GM23248 (cell line): ENCODE measurements around the gene TMEM38B. TPM values are rescaled to one million over a fixed set of nuclear protein-coding genes. Genes with fewer than 3 reads are reported as not detected.

Source experiments
- DNase-seq: peaks from one replicate; pipeline ENCODE4 v3.0.0-alpha.2; 2015
- H2AFZ ChIP-seq: fragments of 200-600 bp; sonication (generic); 2 replicates; pipeline ENCODE4 v1.6.1; 2016; ENCODE audit warnings: antibody characterized with exemption
- H3F3A ChIP-seq: fragments of 200-600 bp; sonication (generic); 2 replicates; pipeline ENCODE4 v1.6.1; 2016; ENCODE audit warnings: mild to moderate bottlenecking, antibody characterized with exemption, mixed run types; ENCODE audit not compliant: insufficient read depth
- H3K27ac ChIP-seq: fragments of 200-600 bp; sonication (generic); 2 replicates; pipeline ENCODE4 v1.5.1; 2016; ENCODE audit warnings: mild to moderate bottlenecking
- H3K27me3 ChIP-seq: fragments of 200-600 bp; sonication (generic); replicated peaks from 2 replicates; pipeline ENCODE4 v1.6.1; 2016; ENCODE audit warnings: mild to moderate bottlenecking; ENCODE audit not compliant: insufficient read depth
- H3K36me3 ChIP-seq: fragments of 200-600 bp; sonication (generic); 2 replicates; pipeline ENCODE4 v1.6.1; 2016; ENCODE audit warnings: low read depth, mild to moderate bottlenecking
- H3K4me1 ChIP-seq: fragments of 200-600 bp; sonication (generic); 2 replicates; pipeline ENCODE4 v1.6.1; 2016; ENCODE audit warnings: mild to moderate bottlenecking; ENCODE audit not compliant: insufficient read depth
- H3K4me2 ChIP-seq: fragments of 200-600 bp; sonication (generic); one replicate; pipeline ENCODE4 v1.6.1; 2016; ENCODE audit warnings: mild to moderate bottlenecking; ENCODE audit not compliant: unreplicated experiment
- H3K4me3 ChIP-seq: fragments of 200-600 bp; sonication (generic); 2 replicates; pipeline ENCODE4 v1.5.1; 2016; ENCODE audit warnings: mild to moderate bottlenecking
- H3K79me2 ChIP-seq: fragments of 200-600 bp; sonication (generic); 2 replicates; pipeline ENCODE4 v1.6.1; 2016; ENCODE audit warnings: mild to moderate bottlenecking; ENCODE audit not compliant: insufficient read depth
- H3K9ac ChIP-seq: fragments of 200-600 bp; sonication (generic); 2 replicates; pipeline ENCODE4 v1.6.1; 2016; ENCODE audit warnings: mild to moderate bottlenecking
- H3K9me2 ChIP-seq: fragments of 200-600 bp; sonication (generic); 2 replicates; pipeline ENCODE4 v1.6.1; 2016; ENCODE audit warnings: mixed run types, mild to moderate bottlenecking, moderate library complexity; ENCODE audit not compliant: insufficient read depth
- H3K9me3 ChIP-seq: fragments of 200-600 bp; sonication (generic); one replicate; pipeline ENCODE4 v1.6.1; 2017; ENCODE audit warnings: low read depth
- H4K20me1 ChIP-seq: fragments of 200-600 bp; sonication (generic); 2 replicates; pipeline ENCODE4 v1.6.0; 2016; ENCODE audit not compliant: insufficient read depth
- EZH2 ChIP-seq: fragments of 200-600 bp; sonication (generic); IDR thresholded peaks from 2 replicates; pipeline ENCODE4 v1.6.1; 2018; ENCODE audit warnings: antibody characterized with exemption, mild to moderate bottlenecking; ENCODE audit not compliant: insufficient read depth, poor library complexity, severe bottlenecking
- EZH2phosphoT487 ChIP-seq: fragments of 200-600 bp; sonication (generic); IDR thresholded peaks from 2 replicates; pipeline ENCODE4 v1.6.1; 2018; ENCODE audit warnings: antibody characterized with exemption, moderate library complexity, mild to moderate bottlenecking, low read depth; ENCODE audit not compliant: insufficient read depth
- WGBS, 2 experiments: methylation state at CpG; one replicate each; pipeline ENCODE4 v1.1.6; 2015 to 2017; ENCODE audit warnings: low lambda C conversion rate in 2 of 2, low coverage in 1 of 2; ENCODE audit errors: missing lambda C conversion rate in 2 of 2; 5-methylcytosine and 5-hydroxymethylcytosine counted together
- in situ Hi-C: fragments of 300-500 bp; cut with MboI; formaldehyde crosslinking; loops from 2 replicates; pipeline ENCODE4 v1.15.0; 2020
- polyA plus RNA-seq: library from polyadenylated mRNA; unstranded; fragments of >200 nt; fragmentation: Nextera tagmentation; extraction: Ambion mirVana; gene quantifications from 2 replicates; pipeline ENCODE4 v1.2.1, GENCODE V29; 2016
- total RNA-seq: library from RNA; depleted of rRNA; stranded (reverse); fragments of >200 nt; shearing (Covaris generic); gene quantifications from 2 replicates; pipeline ENCODE4 v1.2.3, GENCODE V29; 2014

The TMEM38B gene
- total and polyA plus RNA-seq, 2 experiments from 2014 or later, result 6.2 to 9.1 TPM

DNA sequence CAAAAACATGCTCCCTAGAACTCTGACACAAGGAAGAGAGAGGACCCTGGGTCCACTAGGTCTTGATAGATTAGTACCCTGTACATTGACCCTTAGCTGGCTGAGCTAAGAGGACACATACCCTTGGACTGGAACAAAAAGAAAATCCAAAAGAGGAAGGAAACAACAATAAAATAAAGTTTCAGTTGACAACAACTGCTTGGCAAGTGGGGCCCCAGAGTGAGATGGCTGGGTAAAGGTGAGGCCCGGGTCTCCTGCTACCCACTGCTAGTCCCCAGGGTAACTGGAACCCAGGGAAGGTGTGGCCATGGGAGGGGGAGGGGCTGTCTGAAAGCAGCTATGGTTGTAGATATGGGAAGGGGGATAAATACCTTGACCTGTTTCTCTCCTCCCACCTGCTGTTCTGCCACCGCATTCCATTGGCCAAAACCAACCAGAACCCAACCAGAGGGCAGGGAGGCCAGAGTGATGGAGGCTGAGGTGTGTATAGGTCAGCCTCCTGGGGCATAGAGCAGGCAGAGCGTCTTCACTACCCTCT lies 20.4 kb upstream of the TMEM38B start:
- no peak overlapping the region for H2AFZ ChIP-seq
- no peak overlapping the region for H3K4me2 ChIP-seq
- H3K4me3 ChIP-seq, result no peak overlapping the region
- H3K36me3 ChIP-seq, result no peaks in the 10 kb centered on the region
- in situ Hi-C loops, result no loop called here
- no peaks in the 10 kb centered on the region for H3K9me3 ChIP-seq
- H3K4me1 ChIP-seq, result no peaks in the 10 kb centered on the region
- TF ChIP-seq EZH2phosphoT487, result no peak
- no peaks in the 10 kb centered on the region for H3F3A ChIP-seq
- no peaks in the 10 kb centered on the region for H3K79me2 ChIP-seq
- H3K9me2 ChIP-seq, result no peaks in the 10 kb centered on the region
- 38 to 46% methylated on average over 3 of the region's 3 CpGs for WGBS, 2 experiments
- H3K27ac ChIP-seq, result no peak overlapping the region
- H3K9ac ChIP-seq, result no peak overlapping the region
- H4K20me1 ChIP-seq, result no peaks in the 10 kb centered on the region
- H3K27me3 ChIP-seq, result no peaks in the 10 kb centered on the region
- DNase-seq, result no peak

DNA sequence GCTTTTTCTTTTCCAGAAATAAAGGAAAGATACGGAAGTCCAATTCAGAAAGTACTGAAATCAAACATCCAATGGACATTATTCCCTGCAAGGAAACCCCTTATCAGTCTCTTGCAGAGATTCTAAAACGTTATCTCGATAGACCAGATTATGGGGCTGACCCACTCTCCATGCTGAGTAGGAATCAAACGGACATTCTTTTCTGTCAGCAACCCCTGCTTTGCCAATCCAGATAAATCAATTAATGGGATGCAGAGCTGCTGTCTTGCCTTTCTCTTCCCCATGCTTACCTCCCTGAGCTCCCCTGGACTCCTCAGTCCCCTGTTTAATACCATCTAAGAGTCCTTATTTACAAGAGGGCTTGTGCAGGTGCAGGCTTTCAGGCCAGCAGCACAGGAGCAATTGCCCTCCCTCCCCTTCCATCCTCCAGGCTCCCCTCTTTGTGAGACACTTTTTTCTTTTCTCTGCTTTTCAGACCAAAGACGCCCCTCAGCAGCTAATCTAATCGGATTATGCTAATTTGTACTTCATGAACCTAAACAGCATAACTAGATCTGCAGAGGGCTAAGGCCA lies 17.9 kb upstream of the TMEM38B start:
- WGBS, 2 experiments, result 37 to 38% methylated on average over 6 of the region's 6 CpGs

DNA sequence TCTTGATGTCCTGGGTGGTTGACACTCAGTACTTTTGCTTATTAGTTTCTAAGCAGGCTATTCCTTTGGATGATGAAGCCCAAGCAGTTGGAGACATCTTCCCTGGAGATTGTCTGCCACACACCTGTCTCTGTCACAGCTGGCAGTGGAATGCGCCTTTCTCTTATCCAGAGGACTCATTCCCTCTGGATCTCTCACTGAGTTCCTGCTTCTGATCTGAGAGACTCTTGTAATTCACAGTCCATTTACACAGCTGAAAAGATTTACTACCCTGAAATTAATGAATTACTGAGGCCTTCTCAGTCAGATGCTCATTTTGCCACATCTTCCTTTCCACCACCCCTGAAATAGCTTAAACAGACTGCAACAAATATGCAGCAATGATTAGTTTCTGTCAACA lies 16.2 kb upstream of the TMEM38B start:
- 55 to 67% methylated on average over 1 of the region's 1 CpG for WGBS, 2 experiments
- no peak overlapping the region for H2AFZ ChIP-seq
- in situ Hi-C loops, result no loop called here
- no peaks in the 10 kb centered on the region for H3K9me3 ChIP-seq
- H3K27me3 ChIP-seq, result no peaks in the 10 kb centered on the region
- no peaks in the 10 kb centered on the region for H3K9me2 ChIP-seq
- H3F3A ChIP-seq, result no peaks in the 10 kb centered on the region
- H3K79me2 ChIP-seq, result no peaks in the 10 kb centered on the region
- no peak overlapping the region for H3K9ac ChIP-seq
- DNase-seq, result no peak
- TF ChIP-seq EZH2phosphoT487, result no peak
- no peak for TF ChIP-seq EZH2
- H3K4me3 ChIP-seq, result no peak overlapping the region
- no peak overlapping the region for H3K27ac ChIP-seq
- no peaks in the 10 kb centered on the region for H3K36me3 ChIP-seq
- H3K4me2 ChIP-seq, result no peak overlapping the region
- H3K4me1 ChIP-seq, result no peaks in the 10 kb centered on the region
- no peaks in the 10 kb centered on the region for H4K20me1 ChIP-seq

More for the DNA sequence above, 17.9 kb upstream of the TMEM38B start:
- in situ Hi-C loops, result no loop called here
- no peak for DNase-seq
- Histone ChIP-seq H3K4me3 (no peak overlapping the region), H3K9me3 (no peaks in the 10 kb centered on the region), H3K4me1 (no peaks in the 10 kb centered on the region), H3K36me3 (no peaks in the 10 kb centered on the region), H3K27ac (no peak overlapping the region), H3K9me2 (no peaks in the 10 kb centered on the region), H3K4me2 (no peak overlapping the region), H3K27me3 (no peaks in the 10 kb centered on the region), H3K9ac (no peak overlapping the region), H4K20me1 (no peaks in the 10 kb centered on the region), H2AFZ (no peak overlapping the region), H3F3A (no peaks in the 10 kb centered on the region), H3K79me2 (no peaks in the 10 kb centered on the region)
- TF ChIP-seq EZH2 (no peak), EZH2phosphoT487 (no peak)

DNA sequence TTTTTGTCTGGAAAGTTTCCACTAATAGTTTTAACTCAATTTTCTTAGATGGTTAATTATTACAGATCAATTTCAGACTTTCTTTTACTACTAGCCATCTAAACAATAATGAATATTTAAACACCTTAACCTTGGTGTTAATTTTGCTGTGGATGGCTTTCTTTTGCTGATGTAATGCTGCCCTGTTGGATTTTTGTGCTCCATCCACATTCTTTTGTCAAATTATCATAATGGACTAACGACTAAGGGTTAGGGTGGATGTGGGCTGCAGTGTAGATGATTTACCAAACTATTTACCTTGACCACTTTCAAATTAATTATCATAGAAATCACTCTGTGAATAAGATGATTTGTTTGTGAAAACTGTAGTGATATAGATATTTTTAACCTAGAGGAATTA lies 15.6 kb upstream of the TMEM38B start:
- Histone ChIP-seq H3K27ac (no peak overlapping the region), H3K4me1 (no peaks in the 10 kb centered on the region), H3K9ac (no peak overlapping the region), H2AFZ (no peak overlapping the region), H3K9me2 (no peaks in the 10 kb centered on the region), H3K79me2 (no peaks in the 10 kb centered on the region), H3K4me3 (no peak overlapping the region), H3F3A (no peaks in the 10 kb centered on the region), H3K27me3 (no peaks in the 10 kb centered on the region), H4K20me1 (no peaks in the 10 kb centered on the region), H3K4me2 (no peak overlapping the region), H3K9me3 (no peaks in the 10 kb centered on the region), H3K36me3 (no peaks in the 10 kb centered on the region)
- in situ Hi-C loops, result no loop called here
- 41 to 51% methylated on average over 1 of the region's 1 CpG for WGBS, 2 experiments
- DNase-seq, result no peak
- TF ChIP-seq EZH2phosphoT487 (no peak), EZH2 (no peak)
